Left ventricle myocardium inferior (tissue), 1 donor: ENCODE data around the gene TRHDE. TPM values are rescaled to one million over a fixed set of nuclear protein-coding genes. Genes with fewer than 3 reads are reported as not detected.

Experiments
- DNase-seq: peaks from one replicate; pipeline ENCODE4 v3.0.0-alpha.2; 2020
- H3K27ac ChIP-seq: fragments of 200-600 bp; replicated peaks from 2 replicates; pipeline ENCODE4 v1.8.0; 2021
- H3K27me3 ChIP-seq: fragments of 200-600 bp; 2 replicates; pipeline ENCODE4 v1.8.0; 2021; ENCODE audit warnings: low read depth
- H3K36me3 ChIP-seq: fragments of 200-600 bp; 2 replicates; pipeline ENCODE4 v1.8.0; 2021
- H3K4me1 ChIP-seq: fragments of 200-600 bp; 2 replicates; pipeline ENCODE4 v1.8.0; 2021
- H3K4me3 ChIP-seq: fragments of 200-600 bp; 2 replicates; pipeline ENCODE4 v1.8.0; 2021; ENCODE audit warnings: mild to moderate bottlenecking, moderate library complexity
- H3K9me3 ChIP-seq: fragments of 200-600 bp; replicated peaks from 2 replicates; pipeline ENCODE4 v1.8.0; 2021
- intact Hi-C: fragments of 100-400 bp; cut with micrococcal nuclease; formaldehyde crosslinking; loops from one replicate; pipeline ENCODE4 v1.11.0; 2022
- total RNA-seq: library from RNA; stranded (reverse); fragmentation: NEBNext Ultra II Directional; extraction: Animal tissue kit (Norgen Biotek cat#: 25700); gene quantifications from one replicate; pipeline ENCODE4 v1.2.1, GENCODE V29; 2021
- TF ChIP-seq, protein P1 (sequence below): fragments of 200-600 bp; IDR thresholded peaks from 2 replicates; pipeline ENCODE4 v1.8.0; 2021; ENCODE audit warnings: antibody characterized with exemption, mild to moderate bottlenecking, borderline replicate concordance
- donor health status: DM: no; HTN: yes; CAD: no; lungs with severe emphysema.

TRHDE gene
- total RNA-seq, 1 donor from 2014 or later: 0.96 TPM

DNA sequence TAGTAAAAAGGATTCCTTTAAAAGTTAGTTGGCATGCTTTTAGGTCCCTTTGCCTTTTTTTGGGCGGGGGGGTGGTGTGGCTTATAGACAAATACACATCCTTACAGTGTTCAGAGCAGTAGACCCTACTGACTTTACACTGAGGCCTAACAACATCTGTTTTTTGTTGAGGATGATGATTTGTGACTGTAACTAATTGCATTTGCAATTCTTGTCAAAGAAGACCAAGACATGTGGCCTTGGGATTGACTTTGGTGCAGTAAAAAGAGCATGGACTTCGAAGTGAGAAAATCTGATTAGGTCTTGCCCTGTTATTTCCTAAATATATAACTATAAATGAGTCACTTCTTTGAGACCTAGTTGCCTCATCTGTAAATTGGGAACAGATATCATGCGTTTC lies 77.3 kb downstream of the TRHDE start:
- H3K4me1 ChIP-seq: no peaks in the 10 kb centered on the region
- DNase-seq: no peak
- H3K9me3 ChIP-seq: no peaks in the 10 kb centered on the region
- TF ChIP-seq, protein P1, sequence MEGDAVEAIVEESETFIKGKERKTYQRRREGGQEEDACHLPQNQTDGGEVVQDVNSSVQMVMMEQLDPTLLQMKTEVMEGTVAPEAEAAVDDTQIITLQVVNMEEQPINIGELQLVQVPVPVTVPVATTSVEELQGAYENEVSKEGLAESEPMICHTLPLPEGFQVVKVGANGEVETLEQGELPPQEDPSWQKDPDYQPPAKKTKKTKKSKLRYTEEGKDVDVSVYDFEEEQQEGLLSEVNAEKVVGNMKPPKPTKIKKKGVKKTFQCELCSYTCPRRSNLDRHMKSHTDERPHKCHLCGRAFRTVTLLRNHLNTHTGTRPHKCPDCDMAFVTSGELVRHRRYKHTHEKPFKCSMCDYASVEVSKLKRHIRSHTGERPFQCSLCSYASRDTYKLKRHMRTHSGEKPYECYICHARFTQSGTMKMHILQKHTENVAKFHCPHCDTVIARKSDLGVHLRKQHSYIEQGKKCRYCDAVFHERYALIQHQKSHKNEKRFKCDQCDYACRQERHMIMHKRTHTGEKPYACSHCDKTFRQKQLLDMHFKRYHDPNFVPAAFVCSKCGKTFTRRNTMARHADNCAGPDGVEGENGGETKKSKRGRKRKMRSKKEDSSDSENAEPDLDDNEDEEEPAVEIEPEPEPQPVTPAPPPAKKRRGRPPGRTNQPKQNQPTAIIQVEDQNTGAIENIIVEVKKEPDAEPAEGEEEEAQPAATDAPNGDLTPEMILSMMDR: no peak
- no peak overlapping the region for H3K27ac ChIP-seq
- no peaks in the 10 kb centered on the region for H3K27me3 ChIP-seq
- H3K36me3 ChIP-seq: no peaks in the 10 kb centered on the region
- intact Hi-C loops: no loop called here
- H3K4me3 ChIP-seq: no peak overlapping the region

DNA sequence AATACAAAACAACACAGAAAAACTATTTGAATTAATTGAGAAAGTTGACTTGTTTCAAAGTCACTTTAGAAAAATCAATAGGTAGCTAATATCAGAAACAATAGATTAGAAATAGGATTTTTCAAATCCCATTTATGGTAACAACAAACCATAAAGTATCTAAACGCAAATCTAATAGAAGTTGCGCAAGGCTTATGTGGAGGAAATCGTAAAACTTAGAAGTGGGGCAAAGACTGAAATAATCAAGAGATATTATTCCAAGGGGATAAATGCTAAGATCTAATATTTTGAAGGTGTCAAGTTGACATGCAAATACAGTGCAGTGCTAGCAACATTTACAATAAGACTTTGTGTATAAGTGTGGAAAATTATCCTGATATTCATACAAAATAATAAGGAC lies 87.2 kb downstream of the TRHDE start:
- Histone ChIP-seq H3K4me3 (no peak overlapping the region), H3K36me3 (no peaks in the 10 kb centered on the region), H3K4me1 (no peaks in the 10 kb centered on the region), H3K27ac (no peak overlapping the region), H3K27me3 (no peaks in the 10 kb centered on the region), H3K9me3 (no peaks in the 10 kb centered on the region)
- TF ChIP-seq, protein P1: no peak
- intact Hi-C loops: no loop called here
- no peak for DNase-seq

DNA sequence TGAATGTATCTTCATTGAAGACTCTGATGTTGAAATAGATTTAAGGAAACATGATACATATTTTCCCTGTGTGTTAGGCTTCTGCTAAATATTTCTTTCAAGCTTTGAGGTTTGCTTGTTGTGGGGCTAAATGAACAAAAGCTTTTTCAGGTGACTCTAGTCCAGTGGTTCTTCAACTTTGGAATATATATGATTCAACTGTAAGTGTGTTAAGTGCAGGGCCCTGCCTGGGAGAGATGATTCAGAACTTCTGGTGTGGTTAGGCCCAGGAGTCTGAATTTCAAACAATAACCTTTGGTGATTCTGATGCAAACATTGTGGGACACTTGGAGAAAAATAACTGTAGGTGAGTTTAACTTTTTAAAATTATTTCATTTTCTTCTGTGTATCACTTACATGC lies 93.0 kb downstream of the TRHDE start:
- Histone ChIP-seq H3K36me3 (no peaks in the 10 kb centered on the region), H3K27ac (no peak overlapping the region), H3K9me3 (no peaks in the 10 kb centered on the region), H3K27me3 (no peaks in the 10 kb centered on the region), H3K4me3 (no peak overlapping the region), H3K4me1 (no peaks in the 10 kb centered on the region)
- TF ChIP-seq, protein P1: no peak
- intact Hi-C loops: no loop called here
- DNase-seq: no peak

DNA sequence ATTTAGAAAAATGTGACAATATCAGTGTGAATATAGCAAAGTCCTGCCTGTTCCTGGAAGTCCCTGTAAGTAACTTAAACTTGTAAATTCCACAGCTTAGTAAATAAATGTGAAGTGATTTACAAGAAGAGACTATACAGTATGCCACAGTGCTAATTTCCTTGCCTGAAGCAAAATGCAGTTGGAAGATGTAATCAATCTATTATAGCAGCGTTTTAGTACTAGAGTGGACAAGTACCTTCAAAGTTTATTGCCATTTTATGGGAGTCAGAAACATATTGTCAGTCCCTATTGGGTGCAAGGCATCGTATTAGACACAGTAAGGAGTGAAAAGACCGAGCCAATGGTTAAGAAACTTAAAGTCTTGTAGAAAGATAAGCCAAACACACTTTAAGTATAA lies 94.1 kb downstream of the TRHDE start:
- Histone ChIP-seq H3K4me1 (no peaks in the 10 kb centered on the region), H3K4me3 (no peak overlapping the region), H3K27me3 (no peaks in the 10 kb centered on the region), H3K36me3 (no peaks in the 10 kb centered on the region), H3K9me3 (no peaks in the 10 kb centered on the region), H3K27ac (no peak overlapping the region)
- TF ChIP-seq, protein P1: no peak
- intact Hi-C loops: no loop called here
- DNase-seq: no peak

GRCh38 chr12:72368298-72368697 lies 96.1 kb downstream of the TRHDE start:
- no peaks in the 10 kb centered on the region for H3K9me3 ChIP-seq
- intact Hi-C loops: no loop called here
- H3K4me1 ChIP-seq: no peaks in the 10 kb centered on the region
- DNase-seq: no peak
- no peak overlapping the region for H3K4me3 ChIP-seq
- TF ChIP-seq, protein P1: no peak
- H3K27me3 ChIP-seq: no peaks in the 10 kb centered on the region
- H3K27ac ChIP-seq: no peak overlapping the region
- no peaks in the 10 kb centered on the region for H3K36me3 ChIP-seq

DNA sequence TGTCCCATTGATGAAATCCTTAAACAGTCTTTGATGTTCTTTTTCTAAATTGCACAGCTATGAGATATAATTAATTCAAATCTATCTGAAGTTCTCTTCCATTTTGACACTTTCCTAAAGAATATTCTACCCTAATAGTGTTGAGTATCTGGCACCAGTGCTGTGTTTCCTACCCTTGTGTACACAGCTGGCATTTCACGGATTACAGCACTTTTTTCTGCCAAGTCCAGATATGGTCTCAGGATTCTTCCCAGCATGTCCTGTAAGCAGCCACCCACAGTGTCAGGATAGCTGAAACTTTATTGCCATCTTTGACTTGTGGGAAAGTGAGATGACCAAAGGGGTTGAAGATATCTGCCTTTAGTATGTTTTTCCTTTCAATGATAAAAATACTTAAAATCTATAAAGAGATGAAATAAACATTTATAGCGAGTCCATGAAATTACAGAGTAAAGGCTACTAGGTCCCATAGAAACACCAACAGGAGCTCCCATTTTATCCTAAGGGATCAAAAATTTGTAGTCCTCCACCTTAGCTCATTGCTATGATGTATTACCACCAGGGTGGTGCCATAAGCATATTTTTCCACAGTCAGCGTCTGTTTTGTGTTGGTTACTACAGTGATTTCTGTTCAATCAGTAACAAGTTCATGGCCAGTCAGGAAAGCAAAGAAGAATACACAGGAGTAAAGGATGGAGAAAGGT lies 96.7 kb downstream of the TRHDE start:
- no peaks in the 10 kb centered on the region for H3K9me3 ChIP-seq
- TF ChIP-seq, protein P1: no peak
- no peaks in the 10 kb centered on the region for H3K27me3 ChIP-seq
- no peaks in the 10 kb centered on the region for H3K4me1 ChIP-seq
- H3K27ac ChIP-seq: no peak overlapping the region
- no peaks in the 10 kb centered on the region for H3K36me3 ChIP-seq
- no peak overlapping the region for H3K4me3 ChIP-seq
- no peak for DNase-seq
- intact Hi-C loops: no loop called here
